T-helper 2 cell treated with Interferon-gamma antibody and Interleukin-4, amounts not matched to agents 100 ng/mL and 5 ng/mL, for 36 hours (primary cell): ENCODE data around the gene LDLRAD3. TPM values are rescaled to one million over a fixed set of nuclear protein-coding genes. Genes with fewer than 3 reads are reported as not detected.

ENCODE experiments used
- intact Hi-C: fragments of 100-400 bp; cut with micrococcal nuclease; formaldehyde crosslinking; loops from one replicate; pipeline ENCODE4 v1.15.1; 2023
- total RNA-seq: library from RNA; stranded (reverse); gene quantifications from 2 replicates; pipeline ENCODE4 v1.2.3, GENCODE V29; 2022

Gene LDLRAD3
- total RNA-seq, 1 donor from 2014 or later: 1.0 TPM

GRCh38 chr11:36097219-36097650 is 153.4 kb downstream of the LDLRAD3 start:
- intact Hi-C loops: no loop called here

DNA sequence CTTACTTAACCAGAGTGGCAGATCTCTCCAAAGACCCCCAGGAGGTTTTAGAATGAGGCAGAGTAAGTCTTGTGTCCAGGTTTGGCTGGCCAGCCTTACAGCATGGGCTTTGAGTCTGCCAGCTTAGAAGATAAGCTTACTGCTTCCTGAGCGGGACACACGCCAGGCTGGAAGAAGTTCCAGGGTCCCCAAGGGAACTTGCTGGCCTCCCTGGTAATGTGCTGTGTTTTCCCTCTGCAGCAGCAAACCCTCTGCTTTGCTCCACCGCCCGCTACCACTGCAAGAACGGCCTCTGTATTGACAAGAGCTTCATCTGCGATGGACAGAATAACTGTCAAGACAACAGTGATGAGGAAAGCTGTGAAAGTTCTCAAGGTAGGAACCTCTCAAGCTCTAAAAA is 154.2 kb downstream of the LDLRAD3 start:
- intact Hi-C loops: no loop called here

DNA sequence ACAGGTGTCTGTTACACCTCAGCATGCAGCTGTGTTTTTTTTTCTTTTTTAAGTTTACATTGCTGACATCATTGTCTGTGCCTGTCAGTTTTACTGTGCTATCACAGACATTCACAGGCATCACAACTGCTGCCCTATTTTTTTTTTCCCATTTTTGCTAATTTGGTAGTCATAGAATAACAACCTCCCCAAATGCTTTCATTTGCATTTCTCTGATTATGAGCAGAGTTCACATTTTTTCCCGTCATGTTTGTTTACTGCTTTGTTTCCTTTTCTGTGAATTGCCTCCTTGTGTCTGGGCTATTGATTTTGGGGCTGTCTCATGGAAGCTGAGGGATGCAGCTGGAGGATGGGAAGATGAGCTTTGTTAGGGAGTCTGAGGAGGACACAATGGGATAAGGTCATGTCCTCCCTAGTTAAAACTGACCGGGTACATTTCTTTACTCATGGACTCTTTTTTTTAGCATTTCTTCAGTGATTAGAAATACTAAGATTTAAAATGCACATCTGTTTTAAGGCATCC is 155.1 kb downstream of the LDLRAD3 start:
- intact Hi-C loops: no loop called here

GRCh38 chr11:36101466-36101865 is 157.6 kb downstream of the LDLRAD3 start:
- intact Hi-C loops: no loop called here

GRCh38 chr11:36102868-36103267 is 159.0 kb downstream of the LDLRAD3 start:
- intact Hi-C loops: no loop called here

GRCh38 chr11:36103933-36104530 is 160.2 kb downstream of the LDLRAD3 start:
- intact Hi-C loops: no loop called here

GRCh38 chr11:36104660-36104992 is 160.8 kb downstream of the LDLRAD3 start:
- intact Hi-C loops: no loop called here

GRCh38 chr11:36105743-36106581 is 162.1 kb downstream of the LDLRAD3 start:
- intact Hi-C loops: no loop called here

- intact Hi-C loops: no loop called here
Observed at GRCh38 chr11:36107547-36107946, 163.7 kb downstream of the LDLRAD3 start.

- intact Hi-C loops: no loop called here
Observed at GRCh38 chr11:36108881-36109589, 165.2 kb downstream of the LDLRAD3 start.

DNA sequence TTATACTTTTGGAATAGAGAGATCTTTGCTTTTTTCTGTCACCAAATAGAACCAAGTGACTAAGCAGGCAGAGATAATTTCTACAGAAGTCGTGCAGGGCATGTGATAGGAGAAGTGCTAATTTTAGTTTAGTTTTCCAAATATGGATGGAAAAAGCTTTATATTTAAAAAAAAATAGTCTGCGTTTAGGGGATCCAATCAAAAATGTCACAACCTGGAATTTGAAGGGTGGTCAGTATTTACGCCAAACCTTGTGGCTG is 165.7 kb downstream of the LDLRAD3 start:
- intact Hi-C loops: no loop called here

DNA sequence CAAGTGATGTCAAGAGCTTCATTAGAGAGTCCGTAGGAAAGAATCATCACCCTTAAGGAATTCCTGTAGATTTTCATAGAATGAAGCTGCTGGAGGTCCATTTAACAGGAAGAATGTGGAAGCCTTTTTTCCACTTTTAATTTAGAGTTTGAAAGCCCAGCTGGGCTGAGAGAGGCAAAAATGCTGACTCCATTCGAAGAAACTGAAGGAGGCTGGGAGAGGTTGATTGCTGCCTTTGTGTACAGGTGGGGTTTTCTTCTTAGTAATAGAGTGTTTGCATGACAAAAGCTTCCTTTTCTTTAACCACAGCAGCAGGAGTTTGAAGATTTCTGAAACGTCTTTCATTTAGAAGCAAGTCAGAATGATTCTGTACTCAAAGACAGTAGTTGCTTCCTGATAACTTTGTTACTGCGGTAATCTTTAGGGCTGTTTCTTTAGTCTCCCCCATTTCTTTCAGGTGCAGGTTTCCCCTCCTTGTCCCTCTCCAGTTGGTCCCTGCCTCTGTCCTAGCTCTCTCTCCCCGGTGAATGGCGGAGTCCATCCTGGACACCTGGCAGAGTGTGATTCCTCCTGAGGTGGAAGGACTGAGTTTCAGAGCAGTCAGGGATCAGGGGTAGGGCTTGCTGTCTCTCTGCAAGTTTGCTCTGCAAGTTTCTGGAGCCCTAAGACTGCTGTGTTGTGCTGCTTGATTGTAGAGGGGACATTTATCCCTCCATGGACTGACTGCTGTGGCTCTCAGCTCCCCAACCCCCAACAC is 166.2 kb downstream of the LDLRAD3 start:
- intact Hi-C loops: no loop called here

DNA sequence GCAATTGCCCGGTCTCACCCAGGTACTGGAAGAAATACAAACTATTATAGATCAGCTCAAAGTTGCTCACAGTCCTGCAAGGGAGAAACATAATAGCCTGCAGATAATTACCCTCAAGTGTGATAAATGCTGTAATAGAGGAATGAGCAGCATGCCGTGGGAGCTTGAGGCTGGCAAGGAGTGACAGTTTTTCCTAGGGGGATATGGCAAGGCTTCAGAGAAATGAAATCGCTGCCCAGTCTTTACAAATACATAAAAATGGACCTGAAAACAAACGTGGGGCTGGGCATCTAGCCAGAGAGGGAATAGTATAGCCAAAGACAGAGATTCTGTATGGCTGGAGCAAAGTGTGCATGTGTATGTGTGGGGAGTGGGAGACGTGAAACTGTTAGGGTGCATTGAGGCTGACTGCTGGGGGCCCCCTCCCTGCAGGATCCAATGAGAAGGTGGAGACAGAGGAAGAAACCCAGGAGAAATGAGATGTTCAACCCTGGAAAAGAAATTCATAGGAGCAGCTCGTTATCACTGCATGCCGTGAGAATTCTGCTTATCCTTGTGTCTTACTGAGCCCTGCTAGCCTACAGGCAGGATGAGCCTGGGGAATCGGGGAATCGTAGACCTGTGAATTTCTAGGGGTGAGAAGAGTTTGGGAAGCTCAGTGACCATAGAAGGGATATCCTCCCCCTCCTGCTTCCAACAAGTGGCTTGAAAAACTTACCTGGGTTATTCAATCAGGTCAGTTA is 167.0 kb downstream of the LDLRAD3 start:
- intact Hi-C loops: no loop called here

GRCh38 chr11:36114095-36114494 is 170.2 kb downstream of the LDLRAD3 start:
- intact Hi-C loops: no loop called here

- intact Hi-C loops: no loop called here
Observed at GRCh38 chr11:36115378-36115801, 171.5 kb downstream of the LDLRAD3 start.

GRCh38 chr11:36116161-36116560 is 172.3 kb downstream of the LDLRAD3 start:
- intact Hi-C loops: no loop called here

- intact Hi-C loops: no loop called here
Observed at GRCh38 chr11:36118084-36118483, 174.2 kb downstream of the LDLRAD3 start.

DNA sequence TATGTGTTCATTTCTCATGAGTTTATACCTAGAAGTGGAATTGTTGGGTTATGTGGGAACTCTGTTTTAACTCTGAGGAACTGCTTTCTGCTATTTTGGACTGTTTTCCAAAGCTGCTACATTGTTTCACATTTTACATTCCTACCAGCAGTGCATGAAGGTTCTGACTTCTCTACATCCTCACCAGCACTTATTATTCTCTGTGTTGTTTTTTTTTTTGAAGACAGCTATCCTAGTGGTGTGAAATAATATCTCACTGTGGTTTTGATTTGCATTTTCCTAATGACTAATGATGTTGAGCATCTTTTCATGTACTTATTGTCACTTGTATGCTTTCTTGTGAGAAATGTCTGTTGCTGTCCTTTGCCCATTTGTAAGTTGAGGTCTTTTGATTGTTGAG is 175.4 kb downstream of the LDLRAD3 start:
- intact Hi-C loops: no loop called here

GRCh38 chr11:36121054-36121453 is 177.2 kb downstream of the LDLRAD3 start:
- intact Hi-C loops: no loop called here

GRCh38 chr11:36122671-36123070 is 178.8 kb downstream of the LDLRAD3 start:
- intact Hi-C loops: no loop called here
